Duodenal mucosa (tissue), 2 donors: Measurements from ENCODE around the gene SLC9A5.

Experiments
- H3K27ac ChIP-seq: one replicate; pipeline ENCODE4 v1.7.0; 2013; ENCODE audit warnings: low read depth, low read length
- H3K27me3 ChIP-seq, 2 donors: one replicate each; pipeline ENCODE4 v1.7.0; 2013; ENCODE audit warnings: low read length in 2 of 2, control low read depth in 1 of 2; ENCODE audit not compliant: insufficient read depth in 2 of 2, control insufficient read depth in 1 of 2
- H3K36me3 ChIP-seq, 2 donors: one replicate each; pipeline ENCODE4 v1.7.0; 2013; ENCODE audit warnings: low read length in 2 of 2, control low read depth in 1 of 2; ENCODE audit not compliant: insufficient read depth in 2 of 2, control insufficient read depth in 1 of 2
- H3K4me1 ChIP-seq, 2 donors: one replicate each; pipeline ENCODE4 v1.7.0; 2013; ENCODE audit warnings: low read length in 2 of 2, control low read depth in 1 of 2; ENCODE audit not compliant: insufficient read depth in 2 of 2, control insufficient read depth in 1 of 2
- H3K4me3 ChIP-seq, 2 donors: one replicate each; pipeline ENCODE4 v1.7.0; 2013; ENCODE audit warnings: low read length in 2 of 2, low read depth in 1 of 2
- H3K9ac ChIP-seq, 2 donors: one replicate each; pipeline ENCODE4 v1.7.0; 2013; ENCODE audit warnings: low read length in 2 of 2, low read depth in 1 of 2
- H3K9me3 ChIP-seq, 2 donors: one replicate each; pipeline ENCODE4 v1.7.0; 2013; ENCODE audit warnings: low read length in 2 of 2, control low read depth in 1 of 2; ENCODE audit not compliant: control insufficient read depth in 1 of 2

Gene SLC9A5

GRCh38 chr16:67241008-67241900 is 7.5 kb upstream of the SLC9A5 start:
- Histone ChIP-seq H3K4me3 (peak overlapping the region; percentile 32 to 51), H3K9ac (peak overlapping the region; percentile 44 to 70), H3K9me3 (no peaks in the 10 kb centered on the region), H3K27me3 (no peaks in the 10 kb centered on the region), H3K4me1 (peaks cover 43 to 54% of the 10 kb centered on the region in 2 donors), H3K36me3 (peaks cover 8 to 31% of the 10 kb centered on the region in 2 donors), H3K27ac (peak overlapping the region; percentile 84)

- H3K4me1 ChIP-seq = peaks cover 43 to 54% of the 10 kb centered on the region in 2 donors
- H3K27ac ChIP-seq = no peak overlapping the region
- peak overlapping the region; percentile 0 to 47 for H3K9ac ChIP-seq
Measured at GRCh38 chr16:67242138-67242730, 6.5 kb upstream of the SLC9A5 start.

DNA sequence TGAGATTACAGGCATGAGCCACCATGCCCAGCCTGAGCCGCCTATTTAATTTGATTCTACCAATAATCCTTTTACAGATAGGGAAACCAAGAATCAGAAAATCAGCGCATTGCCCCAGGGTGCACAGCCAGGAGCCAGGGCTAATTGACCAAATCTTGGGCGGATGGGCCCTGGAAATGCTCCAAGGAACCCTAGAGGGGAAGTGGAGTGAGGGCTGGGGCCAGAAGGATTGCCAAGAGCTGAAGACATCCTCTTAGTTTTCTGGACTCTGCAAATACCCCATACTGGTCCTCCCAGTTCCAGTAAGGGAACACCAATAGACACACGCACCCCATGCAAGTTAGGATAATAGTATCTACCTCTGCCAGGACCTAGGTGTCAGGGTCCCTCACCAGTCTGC is 5.3 kb upstream of the SLC9A5 start:
- Histone ChIP-seq H3K27ac (peak overlapping the region; percentile 60), H3K9ac (peak overlapping the region in 1 of 2 donors; percentile 21), H3K4me1 (peaks cover 50 to 63% of the 10 kb centered on the region in 2 donors), H3K27me3 (peaks cover 0 to 7% of the 10 kb centered on the region in 2 donors), H3K36me3 (peaks cover 3 to 11% of the 10 kb centered on the region in 2 donors), H3K9me3 (no peaks in the 10 kb centered on the region), H3K4me3 (no peak overlapping the region)

More at GRCh38 chr16:67242138-67242730, 6.5 kb upstream of the SLC9A5 start:
- Histone ChIP-seq H3K9me3 (no peaks in the 10 kb centered on the region), H3K4me3 (no peak overlapping the region), H3K36me3 (peaks cover 7 to 24% of the 10 kb centered on the region in 2 donors), H3K27me3 (no peaks in the 10 kb centered on the region)

GRCh38 chr16:67244387-67245185 is 4.2 kb upstream of the SLC9A5 start:
- Histone ChIP-seq H3K27ac (peak overlapping the region; percentile 73), H3K4me1 (peaks cover 54 to 69% of the 10 kb centered on the region in 2 donors), H3K9me3 (no peaks in the 10 kb centered on the region), H3K4me3 (peak overlapping the region in 1 of 2 donors; percentile 9), H3K36me3 (peaks cover 0 to under 1% of the 10 kb centered on the region in 2 donors), H3K9ac (peak overlapping the region; percentile 19 to 21), H3K27me3 (peaks cover 8 to 16% of the 10 kb centered on the region in 2 donors)

GRCh38 chr16:67245186-67245585 is 3.6 kb upstream of the SLC9A5 start:
- peak overlapping the region; percentile 73 for H3K27ac ChIP-seq
- H3K4me1 ChIP-seq = peaks cover 54 to 69% of the 10 kb centered on the region in 2 donors
- H3K9ac ChIP-seq = peak overlapping the region; percentile 4 to 21
- no peaks in the 10 kb centered on the region for H3K36me3 ChIP-seq
- H3K9me3 ChIP-seq = no peaks in the 10 kb centered on the region
- peak overlapping the region; percentile 9 to 82 for H3K4me3 ChIP-seq
- peaks cover 14 to 22% of the 10 kb centered on the region in 2 donors for H3K27me3 ChIP-seq

GRCh38 chr16:67245674-67246080 is 3.1 kb upstream of the SLC9A5 start:
- H3K9me3 ChIP-seq = no peaks in the 10 kb centered on the region
- no peaks in the 10 kb centered on the region for H3K36me3 ChIP-seq
- H3K4me1 ChIP-seq = peaks cover 51 to 65% of the 10 kb centered on the region in 2 donors
- peak overlapping the region; percentile 82 to 89 for H3K4me3 ChIP-seq
- H3K9ac ChIP-seq = peak overlapping the region; percentile 79 to 85
- peak overlapping the region; percentile 82 for H3K27ac ChIP-seq
- H3K27me3 ChIP-seq = peaks cover 19 to 27% of the 10 kb centered on the region in 2 donors

DNA sequence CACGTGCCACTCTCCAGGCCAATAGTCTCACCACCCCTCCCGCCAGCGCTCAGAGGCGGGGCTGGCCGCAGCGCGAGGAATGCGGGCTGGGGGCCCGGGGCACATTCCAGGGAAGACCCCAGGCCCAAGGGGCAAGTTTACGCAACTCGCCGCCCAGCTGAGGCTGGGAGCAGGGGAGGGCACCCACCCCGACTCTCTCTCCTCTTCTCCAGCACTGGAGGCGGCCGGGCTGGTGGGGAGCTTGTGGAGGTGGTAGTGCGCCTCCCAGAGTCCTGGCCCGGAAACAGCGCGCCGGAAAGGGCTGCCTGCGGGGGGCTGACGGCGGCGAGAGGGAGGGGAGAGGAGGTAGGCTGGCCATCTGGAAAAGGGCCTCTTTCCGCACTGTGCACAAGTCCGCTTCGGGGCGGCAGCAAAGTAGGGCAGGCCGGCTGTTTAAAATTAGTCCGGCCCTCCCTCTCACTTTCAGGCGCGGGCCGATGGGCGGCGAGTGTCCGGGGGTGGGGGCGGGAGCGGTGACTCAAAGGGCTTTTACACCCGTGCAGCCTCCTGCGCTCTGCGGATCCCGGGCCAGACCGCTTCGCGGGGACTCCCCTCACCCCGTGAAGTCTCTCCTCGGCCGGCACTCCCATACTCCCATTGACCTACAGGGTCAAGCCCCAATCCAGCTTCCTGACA is 2.6 kb upstream of the SLC9A5 start:
- H3K27me3 ChIP-seq = peaks cover 19 to 31% of the 10 kb centered on the region in 2 donors
- peak overlapping the region; percentile 79 to 85 for H3K9ac ChIP-seq
- peak overlapping the region; percentile 82 to 89 for H3K4me3 ChIP-seq
- H3K9me3 ChIP-seq = no peaks in the 10 kb centered on the region
- H3K4me1 ChIP-seq = peaks cover 47 to 60% of the 10 kb centered on the region in 2 donors
- no peaks in the 10 kb centered on the region for H3K36me3 ChIP-seq
- H3K27ac ChIP-seq = peak overlapping the region; percentile 82

DNA sequence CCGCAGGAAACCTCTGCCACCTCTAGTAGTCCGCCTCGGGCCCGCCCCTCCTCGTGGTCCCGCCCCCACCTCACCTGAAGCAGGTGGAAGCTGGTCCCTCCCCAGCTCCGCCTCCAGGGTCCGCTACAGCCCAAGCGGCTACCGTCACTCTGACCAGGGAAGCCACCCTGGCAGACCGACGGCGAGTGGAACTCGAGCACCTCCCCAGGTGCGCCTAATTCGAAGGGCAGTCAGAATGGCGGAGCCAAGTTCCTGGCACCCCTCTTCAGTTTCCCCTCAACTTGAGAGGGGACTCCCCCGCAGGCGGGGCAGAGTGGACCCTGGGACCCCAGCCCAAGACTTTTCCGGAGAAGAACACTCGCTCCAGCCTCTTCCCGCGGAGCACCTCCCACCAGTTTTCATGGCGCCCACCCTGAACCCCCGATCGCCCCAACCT is 2.0 kb upstream of the SLC9A5 start:
- peaks cover 41 to 54% of the 10 kb centered on the region in 2 donors for H3K4me1 ChIP-seq
- H3K27me3 ChIP-seq = peaks cover 19 to 31% of the 10 kb centered on the region in 2 donors
- no peaks in the 10 kb centered on the region for H3K36me3 ChIP-seq
- peak overlapping the region; percentile 82 to 89 for H3K4me3 ChIP-seq
- no peaks in the 10 kb centered on the region for H3K9me3 ChIP-seq
- peak overlapping the region; percentile 82 for H3K27ac ChIP-seq
- peak overlapping the region; percentile 79 to 85 for H3K9ac ChIP-seq
